ENCODE data around the gene OCEL1.
"Not testable (repeated sequence)": the region's sequence is repeated elsewhere in the genome, so short reads cannot be mapped to it uniquely, and the experiment has no call there.

OCEL1 gene

GRCh38 chr19:17226002-17226933 is at the start of gene OCEL1:
OCEL1 (plus strand) TSS chr19:17226226; CDS start chr19:17226248, 22 bp downstream.
- DNase-seq, result peak; percentile 95

- DNase-seq, result no peak
These were observed 47.7 kb upstream of the OCEL1 start for GRCh38 chr19:17178291-17178690.

GRCh38 chr19:17180997-17181702 is 44.9 kb upstream of the OCEL1 start:
- DNase-seq, result no peak

- peak; percentile 32 for DNase-seq
These were observed 42.7 kb upstream of the OCEL1 start for GRCh38 chr19:17183271-17183761.

GRCh38 chr19:17183858-17184321 is 42.1 kb upstream of the OCEL1 start:
- peak; percentile 38 for DNase-seq

- DNase-seq, result peak; percentile 53
These were observed 41.6 kb upstream of the OCEL1 start for GRCh38 chr19:17184371-17184841.

GRCh38 chr19:17185590-17185989 is 40.4 kb upstream of the OCEL1 start:
- DNase-seq, result no peak

- DNase-seq, result not testable (repeated sequence)
These were observed 34.3 kb upstream of the OCEL1 start for GRCh38 chr19:17191736-17192135.

- DNase-seq, result no peak
These were observed 33.3 kb upstream of the OCEL1 start for GRCh38 chr19:17192751-17193150.

GRCh38 chr19:17194608-17195007 is 31.4 kb upstream of the OCEL1 start:
- DNase-seq, result no peak

GRCh38 chr19:17195106-17195505 is 30.9 kb upstream of the OCEL1 start:
- DNase-seq, result no peak

- DNase-seq, result no peak
These were observed 29.4 kb upstream of the OCEL1 start for GRCh38 chr19:17196610-17197009.

- DNase-seq, result no peak
These were observed 28.4 kb upstream of the OCEL1 start for GRCh38 chr19:17197666-17198065.

GRCh38 chr19:17200408-17201079 is 25.5 kb upstream of the OCEL1 start:
- no peak for DNase-seq

GRCh38 chr19:17202249-17202648 is 23.8 kb upstream of the OCEL1 start:
- DNase-seq, result no peak

- DNase-seq, result no peak
These were observed 23.3 kb upstream of the OCEL1 start for GRCh38 chr19:17202713-17203112.

GRCh38 chr19:17205237-17206140 is 20.5 kb upstream of the OCEL1 start:
- peak; percentile 69 for DNase-seq

GRCh38 chr19:17206736-17207581 is 19.1 kb upstream of the OCEL1 start:
- DNase-seq, result no peak

- peak; percentile 48 for DNase-seq
These were observed 16.6 kb upstream of the OCEL1 start for GRCh38 chr19:17209126-17210036.

- no peak for DNase-seq
These were observed 15.7 kb upstream of the OCEL1 start for GRCh38 chr19:17210296-17210695.

Measured in activated T-cell treated with anti-CD3 and anti-CD28 coated beads, Interleukin-2, amount 50 U/mL, for 1 hour (primary cell).